ENCODE data around the gene ZNF385D.

Gene ZNF385D

DNA sequence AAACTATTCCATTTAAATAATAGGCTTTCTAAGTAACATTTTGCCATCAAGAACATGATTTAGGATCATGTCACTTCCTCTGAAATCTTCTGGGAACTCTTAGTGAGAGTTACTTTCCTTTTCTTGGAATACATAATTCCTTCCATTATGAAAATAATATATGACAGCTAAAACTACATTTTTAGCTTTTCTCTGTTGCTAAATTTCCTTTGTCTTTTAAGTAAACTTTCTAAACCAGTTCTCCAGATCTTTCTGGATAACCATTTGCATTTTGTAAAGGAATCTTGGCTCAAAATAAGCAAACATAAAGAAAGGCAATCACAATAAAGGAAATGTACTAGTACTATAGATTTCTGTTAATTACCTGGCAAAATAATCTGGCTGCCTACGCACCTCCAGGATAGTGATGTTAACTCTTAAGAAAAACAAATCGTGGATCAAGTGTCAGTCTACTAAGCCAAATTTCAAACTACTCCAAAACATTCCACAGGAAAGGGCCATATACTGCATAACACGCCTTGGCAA lies 165.7 kb downstream of the ZNF385D start:
- DNase-seq: no peak

DNA sequence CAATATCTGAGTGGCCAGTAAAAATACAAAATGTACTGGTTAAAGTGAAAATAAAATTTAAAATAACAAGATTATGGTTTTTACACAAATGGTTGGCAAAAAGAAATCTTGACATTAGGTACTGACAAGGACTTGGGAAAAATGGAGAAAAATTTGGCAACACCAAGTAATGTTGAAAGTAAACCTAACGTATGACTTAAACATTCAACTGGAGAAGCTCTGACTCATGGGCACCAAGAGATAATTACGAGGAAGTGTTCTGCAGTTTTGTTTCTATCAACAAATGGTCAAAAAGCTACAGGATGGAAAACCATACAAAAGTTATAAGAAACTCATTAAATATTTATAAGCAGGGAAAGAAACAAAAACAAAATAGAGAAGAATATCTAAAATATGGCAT lies 177.7 kb downstream of the ZNF385D start:
- DNase-seq: no peak

DNA sequence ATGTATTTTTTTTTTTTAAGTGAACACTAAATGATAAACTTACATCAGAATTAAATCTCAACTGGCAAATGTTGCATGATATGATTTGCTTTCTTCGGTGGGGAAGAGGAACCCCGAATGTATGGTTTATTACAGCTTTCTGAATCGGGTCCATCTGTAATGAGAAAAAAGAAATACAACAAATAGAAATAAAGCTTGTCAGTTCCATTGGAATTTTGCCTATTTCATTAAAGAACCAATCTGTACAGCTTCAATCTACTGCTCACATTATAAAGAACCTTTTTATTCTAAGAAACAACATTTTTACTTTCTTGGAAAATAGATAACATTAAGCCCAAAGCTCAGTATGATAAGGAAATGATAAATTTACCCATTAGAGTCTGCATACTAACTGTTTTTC lies 186.5 kb downstream of the ZNF385D start:
- DNase-seq: no peak

DNA sequence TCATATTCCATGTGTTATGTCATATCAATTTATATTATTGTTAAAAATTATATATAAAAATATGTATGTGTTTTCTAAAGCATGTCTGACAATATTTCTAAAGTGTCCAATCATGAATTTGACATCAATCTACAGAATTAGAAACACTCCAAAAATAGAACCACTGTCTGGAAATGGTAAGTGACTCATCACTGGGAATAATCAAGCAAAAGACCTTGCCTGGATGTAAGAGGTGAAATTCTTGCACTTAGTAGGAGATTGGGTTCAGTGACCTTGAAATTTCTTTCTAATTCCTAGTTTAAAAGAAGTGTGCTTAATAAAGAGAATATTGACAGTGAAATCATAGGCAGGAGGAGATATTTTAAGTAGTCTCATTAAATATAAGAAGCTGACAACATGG lies 188.8 kb downstream of the ZNF385D start:
- no peak for DNase-seq

DNA sequence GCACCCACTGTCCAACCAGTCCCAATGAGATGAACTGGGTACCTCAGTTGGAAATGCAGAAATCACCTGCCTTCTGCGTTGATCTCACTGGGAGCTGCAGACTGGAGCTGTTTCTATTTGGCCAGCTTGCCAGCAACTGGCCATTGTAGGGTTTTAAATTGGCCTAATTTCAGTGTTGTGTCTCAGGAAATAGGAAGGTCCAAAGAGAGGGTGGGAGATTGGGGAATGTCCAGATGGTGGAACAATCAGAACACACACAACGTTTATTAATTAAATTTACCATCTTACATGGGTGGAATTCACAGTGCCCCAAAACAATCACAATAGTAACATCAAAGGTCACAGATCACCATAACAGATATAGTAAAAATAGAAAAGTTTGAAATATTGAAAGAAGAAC lies 189.5 kb downstream of the ZNF385D start:
- DNase-seq: no peak

- DNase-seq: no peak
Observed at GRCh38 chr3:21551019-21551418, 200.0 kb downstream of the ZNF385D start.

- no peak for DNase-seq
Observed at GRCh38 chr3:21544076-21544462, 206.9 kb downstream of the ZNF385D start.

DNA sequence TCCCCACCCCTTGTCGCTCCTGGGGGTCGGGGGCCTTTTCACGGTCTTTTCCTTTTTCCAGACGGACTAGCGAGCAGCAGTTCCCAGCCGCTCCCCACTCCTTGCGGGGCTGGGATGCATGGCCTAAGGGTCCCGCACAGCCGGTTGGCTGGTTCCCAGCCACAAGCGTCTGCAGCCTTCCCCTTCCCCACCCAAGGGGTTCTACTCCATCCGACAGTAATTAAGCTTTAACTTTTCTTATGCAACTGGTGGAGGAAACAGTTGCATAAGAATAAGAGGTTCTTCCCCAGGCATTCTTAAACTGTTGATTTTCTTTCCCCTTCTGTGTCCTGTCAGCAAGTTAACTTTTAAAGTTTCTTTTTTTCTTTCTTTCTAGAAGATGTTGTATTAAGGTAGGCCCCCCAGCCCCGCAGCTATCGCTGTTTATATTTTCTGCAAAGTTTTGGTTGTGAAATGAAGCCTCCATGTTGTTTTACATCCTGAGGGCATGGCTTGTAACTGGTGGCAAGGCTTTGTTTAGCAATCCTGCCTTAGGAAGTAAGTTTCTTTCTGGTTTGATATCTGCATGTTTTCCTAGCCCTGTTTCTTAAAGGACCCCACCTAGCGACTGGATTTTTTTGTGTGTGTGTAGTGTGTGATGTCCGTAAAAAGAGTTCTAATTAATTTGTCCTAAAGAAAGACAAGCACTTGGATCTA lies 207.5 kb downstream of the ZNF385D start:
- DNase-seq: no peak

DNA sequence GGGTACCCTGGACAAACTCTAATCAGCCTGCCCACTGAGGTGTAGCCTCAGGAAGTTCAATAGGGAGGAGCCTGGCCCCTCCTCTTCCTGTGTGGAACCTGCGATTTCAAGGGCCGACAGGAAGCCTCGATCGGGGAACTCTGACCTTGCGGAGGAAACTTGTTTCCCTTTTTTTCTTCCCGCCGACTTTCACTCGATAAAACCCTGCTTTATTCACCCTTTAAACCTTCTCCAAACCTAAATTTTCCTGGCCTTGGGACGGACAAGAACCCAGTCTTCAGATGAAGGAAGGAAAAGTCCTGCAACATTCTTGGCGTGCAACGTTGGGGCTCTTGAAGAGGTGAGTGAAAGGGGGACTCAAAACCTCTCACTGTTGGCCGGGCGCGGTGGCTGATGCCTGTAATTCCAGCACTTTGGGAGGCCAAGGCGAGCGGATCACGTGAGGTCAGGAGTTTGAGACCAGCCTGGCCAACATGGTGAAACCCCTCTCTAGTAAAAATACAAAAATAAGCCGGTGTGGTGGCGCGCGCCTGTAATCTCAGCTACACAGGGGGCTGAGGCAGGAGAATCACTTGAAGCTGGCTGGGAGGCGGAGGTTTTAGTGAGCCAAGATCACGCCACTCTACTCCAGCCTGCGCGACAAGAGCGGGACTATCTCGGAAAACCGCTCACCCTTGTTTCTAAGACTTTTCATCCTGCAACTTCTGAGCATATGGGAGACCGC lies 208.2 kb downstream of the ZNF385D start:
- no peak for DNase-seq

DNA sequence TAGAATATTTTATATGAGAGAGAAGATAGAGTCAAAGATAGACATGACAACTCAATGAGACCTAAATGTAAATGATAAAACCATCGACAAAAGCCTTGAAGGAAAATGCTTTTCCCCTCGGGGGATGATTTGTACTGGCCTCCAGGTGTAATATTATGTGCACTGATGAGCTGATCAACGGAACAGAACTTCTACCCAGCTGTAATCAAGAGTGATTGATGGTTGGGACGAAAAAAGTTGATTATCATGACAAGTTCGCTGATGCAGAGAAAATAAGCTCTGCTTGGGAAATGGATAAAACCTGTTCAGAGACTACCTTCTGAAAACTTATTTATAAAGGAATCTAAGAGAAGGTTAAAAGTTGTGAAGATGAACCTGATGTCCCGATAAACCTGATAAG lies 210.7 kb downstream of the ZNF385D start:
- DNase-seq: no peak

DNA sequence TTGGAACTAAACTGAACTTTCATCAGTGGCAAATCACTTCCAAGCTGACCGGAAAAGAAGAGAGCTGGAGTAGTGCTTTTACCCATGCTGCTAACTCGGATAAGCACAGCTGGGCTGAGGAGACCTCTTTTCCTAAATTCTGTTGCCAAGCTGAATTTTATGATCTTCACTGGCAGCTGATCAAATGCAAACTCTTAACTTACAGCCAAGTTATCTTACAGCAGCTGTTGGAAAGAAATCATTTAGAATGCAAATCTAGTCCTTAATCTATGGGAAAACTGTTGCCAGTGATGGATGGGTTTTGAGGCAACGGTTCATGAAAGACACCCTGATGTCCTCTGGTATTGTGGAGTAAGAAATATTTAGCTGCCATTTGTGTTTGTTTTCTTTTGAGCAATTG lies 216.5 kb downstream of the ZNF385D start:
- no peak for DNase-seq

GRCh38 chr3:21533002-21533401 lies 218.0 kb downstream of the ZNF385D start:
- no peak for DNase-seq

GRCh38 chr3:21531909-21532308 lies 219.1 kb downstream of the ZNF385D start:
- no peak for DNase-seq

DNA sequence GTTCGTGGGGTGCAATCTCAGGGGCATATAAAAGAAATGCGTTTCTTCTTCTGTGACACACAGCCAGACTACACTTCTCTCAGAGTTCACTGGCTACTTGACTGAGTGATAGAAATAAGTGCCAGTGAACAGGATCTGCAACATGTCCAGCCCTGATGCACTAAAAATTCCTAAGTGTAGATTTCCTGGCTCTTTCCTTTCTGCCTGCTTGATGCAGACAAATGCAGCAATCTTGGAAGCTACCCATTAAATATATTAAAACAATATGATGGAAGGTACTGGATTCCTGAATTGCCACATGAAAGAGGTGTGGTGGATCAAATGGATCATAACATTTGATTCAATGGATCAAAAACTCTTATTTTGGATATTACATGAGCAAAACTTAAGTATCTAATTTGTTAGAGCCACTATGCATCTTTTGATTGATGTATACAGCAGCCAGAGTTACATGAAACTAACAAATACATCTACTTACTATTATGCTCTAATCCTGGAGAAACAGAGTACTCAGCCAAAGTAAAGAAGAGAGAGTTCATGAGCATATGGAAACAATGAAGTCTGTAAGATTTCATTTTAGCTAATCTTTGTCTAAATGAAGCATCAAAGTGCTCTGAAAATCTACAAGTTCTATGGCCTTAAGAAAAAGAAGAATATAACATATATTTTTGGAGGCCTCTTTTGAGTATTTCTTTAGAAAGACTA lies 222.6 kb downstream of the ZNF385D start:
- DNase-seq: no peak

DNA sequence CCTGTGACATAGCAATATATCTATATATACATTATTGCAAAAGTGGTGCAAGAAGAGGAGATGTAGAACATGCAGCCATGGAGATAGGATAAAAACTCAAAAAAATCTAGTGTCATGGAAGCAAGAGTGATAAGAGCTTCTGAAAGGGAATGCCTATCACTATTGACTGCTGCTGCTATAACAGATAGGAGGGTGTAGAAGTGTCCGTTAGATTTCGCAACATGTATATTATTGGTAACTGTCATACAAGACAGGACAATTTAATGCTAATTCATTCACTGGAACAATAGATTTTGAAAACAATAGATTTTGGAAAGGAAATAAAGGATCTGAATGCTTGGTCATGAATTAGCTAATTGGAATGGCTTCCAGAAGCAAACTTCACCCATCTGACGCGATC lies 224.5 kb downstream of the ZNF385D start:
- DNase-seq: no peak

GRCh38 chr3:21524133-21524532 lies 226.9 kb downstream of the ZNF385D start:
- no peak for DNase-seq

- no peak for DNase-seq
Observed at GRCh38 chr3:21520106-21520963, 230.7 kb downstream of the ZNF385D start.

GRCh38 chr3:21517184-21517583 lies 233.8 kb downstream of the ZNF385D start:
- DNase-seq: no peak

DNA sequence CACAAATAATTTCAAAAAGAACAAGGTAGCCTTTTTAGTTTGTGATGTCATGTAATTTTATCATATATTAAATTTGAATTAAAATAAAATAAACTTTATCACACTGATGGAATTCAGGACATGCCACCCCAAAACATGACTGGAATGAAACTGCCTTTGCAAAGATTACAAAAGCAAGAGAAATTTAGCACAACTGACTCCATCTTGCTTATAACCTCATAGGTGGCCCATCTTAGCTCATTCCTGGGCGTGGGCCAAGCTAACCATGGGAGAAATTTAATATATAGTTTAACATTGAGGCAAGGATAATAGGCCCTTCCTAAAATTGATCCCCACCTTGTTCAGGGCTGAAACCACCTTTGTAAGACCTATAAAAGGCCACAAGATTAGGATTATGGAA lies 235.6 kb downstream of the ZNF385D start:
- no peak for DNase-seq

DNA sequence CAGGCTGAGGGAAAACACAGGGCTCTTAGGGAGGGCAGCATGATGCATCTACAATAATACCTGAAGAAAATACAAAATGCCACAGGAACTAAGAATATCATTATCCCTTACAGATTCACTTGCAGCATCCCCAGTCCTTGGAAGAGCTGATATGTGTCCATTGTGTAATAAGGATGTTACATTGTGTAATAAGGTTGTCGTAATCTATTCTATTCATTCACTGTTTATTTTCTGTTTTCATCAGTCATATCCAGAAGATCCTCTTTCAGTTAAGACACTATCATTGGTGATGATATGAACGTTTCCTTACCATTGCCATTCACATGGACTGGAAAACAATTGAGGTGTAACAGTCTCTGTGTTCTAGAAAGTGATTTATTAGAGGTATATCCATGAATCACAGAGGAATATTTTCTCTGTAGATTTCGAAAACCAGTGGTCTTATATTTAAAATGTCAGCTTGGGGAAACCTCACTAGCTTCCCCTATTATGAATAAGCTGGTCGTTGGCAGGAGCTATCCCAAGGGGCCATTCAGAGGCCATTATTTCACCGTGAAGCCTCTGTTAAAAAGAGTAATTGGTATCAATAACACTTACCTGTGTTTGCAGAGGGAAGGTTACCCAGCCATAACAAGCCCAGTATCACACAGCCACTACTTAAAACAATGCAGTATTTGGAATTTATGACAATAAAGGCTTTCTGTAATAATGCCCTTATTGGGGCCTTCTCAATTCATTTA lies 241.1 kb downstream of the ZNF385D start:
- DNase-seq: no peak

- DNase-seq: no peak
Observed at GRCh38 chr3:21508246-21508645, 242.8 kb downstream of the ZNF385D start.
